GM12878 (cell line): Measurements from ENCODE around the gene KDM1B. TPM values are rescaled to one million over a fixed set of nuclear protein-coding genes. Genes with fewer than 3 reads are reported as not detected.

Experiments
- ATF3 ChIP-seq: IDR thresholded peaks from 2 replicates; pipeline ENCODE4 v1.6.1; 2011; ENCODE audit warnings: low read depth, mild to moderate bottlenecking, low read length, moderate library complexity, borderline replicate concordance; ENCODE audit errors: extremely low read depth
- BCLAF1 ChIP-seq: fragments of 450-650 bp; IDR thresholded peaks from 2 replicates; pipeline ENCODE4 v1.6.1; 2017; ENCODE audit warnings: antibody characterized with exemption, mild to moderate bottlenecking, moderate library complexity
- BHLHE40 ChIP-seq, 2 experiments: fragments of 450-650 bp in 1 of 2; IDR thresholded peaks; 2 replicates each; pipeline ENCODE4 v1.6.1; 2011 to 2017; ENCODE audit warnings: low read depth in 2 of 2, borderline replicate concordance in 1 of 2, improper control_type of control experiment in 1 of 2, low read length in 1 of 2, mild to moderate bottlenecking in 1 of 2
- BMI1 ChIP-seq: fragments of 450-650 bp; IDR thresholded peaks from 2 replicates; pipeline ENCODE4 v1.6.1; 2016; ENCODE audit warnings: mild to moderate bottlenecking, moderate library complexity, borderline replicate concordance
- CREM ChIP-seq: IDR thresholded peaks from 2 replicates; pipeline ENCODE4 v1.6.1; 2014; ENCODE audit warnings: antibody characterized with exemption, low read depth
- E2F4 ChIP-seq: IDR thresholded peaks from 2 replicates; pipeline ENCODE4 v1.6.1; 2012; ENCODE audit warnings: low read depth, low read length, improper control_type of control experiment
- ETV6 ChIP-seq, 2 experiments: fragments of 450-650 bp in 1 of 2; IDR thresholded peaks in 1 of 2; conservative IDR thresholded peaks in 1 of 2; 2 replicates each; pipeline ENCODE4 v1.6.1; 2014; ENCODE audit warnings: antibody characterized with exemption in 1 of 2, borderline replicate concordance in 1 of 2, low read depth in 1 of 2, mild to moderate bottlenecking in 1 of 2, moderate library complexity in 1 of 2
- FOXM1 ChIP-seq: IDR thresholded peaks from 2 replicates; pipeline ENCODE4 v1.6.1; 2012; ENCODE audit warnings: low read depth, mild to moderate bottlenecking, inconsistent platforms, low read length, moderate library complexity
- GATAD2B ChIP-seq: fragments of 450-650 bp; conservative IDR thresholded peaks from 2 replicates; pipeline ENCODE4 v1.6.1; 2017; ENCODE audit warnings: low read depth, mild to moderate bottlenecking, moderate library complexity
- HDAC2 ChIP-seq: fragments of 200-600 bp; sonication (generic); IDR thresholded peaks from 2 replicates; pipeline ENCODE4 v1.6.1; 2017
- HDGF ChIP-seq: fragments of 450-650 bp; IDR thresholded peaks from 2 replicates; pipeline ENCODE4 v1.6.1; 2016; ENCODE audit warnings: antibody characterized with exemption
- HSF1 ChIP-seq: fragments of 150-350 bp; IDR thresholded peaks from 2 replicates; pipeline ENCODE4 v1.6.1; 2014; ENCODE audit warnings: mild to moderate bottlenecking, low read depth, low read length
- KAT2A ChIP-seq: conservative IDR thresholded peaks from 2 replicates; pipeline ENCODE4 v1.6.1; 2011; ENCODE audit warnings: low read depth, low read length; ENCODE audit not compliant: control insufficient read depth
- MEF2B ChIP-seq: fragments of 450-650 bp; IDR thresholded peaks from 2 replicates; pipeline ENCODE4 v1.6.1; 2018; ENCODE audit warnings: mild to moderate bottlenecking, moderate library complexity; ENCODE audit not compliant: partially characterized antibody, poor library complexity, severe bottlenecking
- MXI1 ChIP-seq: fragments of 150-350 bp; IDR thresholded peaks from 2 replicates; pipeline ENCODE4 v1.6.1; 2011; ENCODE audit warnings: low read depth, mild to moderate bottlenecking, inconsistent platforms, low read length, improper control_type of control experiment
- NFIC ChIP-seq: IDR thresholded peaks from 2 replicates; pipeline ENCODE4 v1.6.1; 2012; ENCODE audit warnings: low read depth, mild to moderate bottlenecking, inconsistent platforms, low read length, moderate library complexity
- SKIL ChIP-seq: fragments of 450-650 bp; IDR thresholded peaks from 2 replicates; pipeline ENCODE4 v1.6.1; 2017; ENCODE audit warnings: mild to moderate bottlenecking, low read depth, inconsistent platforms; ENCODE audit not compliant: poor library complexity, severe bottlenecking
- USF2 ChIP-seq: IDR thresholded peaks from 2 replicates; pipeline ENCODE4 v1.6.1; 2011; ENCODE audit warnings: low read depth, low read length, improper control_type of control experiment, borderline replicate concordance
- WRNIP1 ChIP-seq: IDR thresholded peaks from 2 replicates; pipeline ENCODE4 v1.6.1; 2011; ENCODE audit warnings: low read depth, low read length, improper control_type of control experiment, borderline replicate concordance
- ZNF217 ChIP-seq: fragments of 450-650 bp; IDR thresholded peaks from 2 replicates; pipeline ENCODE4 v1.6.1; 2017; ENCODE audit warnings: antibody characterized with exemption, mild to moderate bottlenecking
- polyA plus RNA-seq, 11 experiments: library from polyadenylated mRNA; depleted of rRNA in 4 of 11; unstranded in 6 of 11; stranded (reverse) in 5 of 11; fragments of >200 nt; fragmentation: Nextera tagmentation in 4 of 11; fragmentation: Illumina TruSeq in 1 of 11; extraction: Ambion mirVana in 4 of 11; extraction: Trizol in 1 of 11; gene quantifications; 1 replicate in 1 of 11; 2 replicates in 10 of 11; pipeline versions ENCODE4 v1.2.1 to v1.2.3, GENCODE V29; 2011 to 2016; ENCODE audit warnings: inconsistent platforms in 2 of 11, missing spikeins in 2 of 11, low read depth in 1 of 11
- total RNA-seq, 4 experiments: library from RNA; depleted of rRNA in 3 of 4; stranded (reverse); fragments of >200 nt in 3 of 4; fragmentation: Illumina TruSeq in 1 of 4; extraction: Trizol in 1 of 4; gene quantifications; 2 replicates each; pipeline versions ENCODE4 v1.2.1 to v1.2.3, GENCODE V29; 2013 to 2021

Gene KDM1B
- total and polyA plus RNA-seq, 10 of the 15 experiments (the other 5 are each of a cell fraction or from before 2014, with no cell fraction given), result 1.7 to 22.5 (median 13.9) TPM

- TF ChIP-seq KAT2A (no peak), HDGF (peak; percentile 52; the same call in 1 of the 2 replicates), BCLAF1 (no peak), MEF2B (peak; percentile 54), HSF1 (no peak), CREM (peak; percentile 71; the same call in 1 of the 2 replicates), FOXM1 (peak; percentile 80), MXI1 (peak; percentile 57; the same call in 1 of the 2 replicates), USF2 (no peak; the same call in 1 of the 2 replicates), NFIC (peak; percentile 48), BMI1 (peak; percentile 37; the same call in 1 of the 2 replicates), HDAC2 (no peak), ZNF217 (no peak), E2F4 (no peak), SKIL (no peak), ATF3 (no peak), ETV6 (conservative IDR thresholded peaks at IDR 0.05 in 1 of 2, IDR thresholded peaks at IDR 0.05 in 1 of 2; ENCODE audit: borderline replicate concordance in 1 of 2, low read depth in 1 of 2) (0 out of 4 replicates have a peak, but pooled peaks of 1 of the 2 experiments have one; percentile 55), WRNIP1 (no peak), BHLHE40 (IDR thresholded peaks at IDR 0.05; ENCODE audit: borderline replicate concordance in 1 of 2, low read depth in 2 of 2, low read length in 1 of 2) (peak; percentile 84 to 86), GATAD2B (no peak)
Observed at GRCh38 chr6:18211338-18211737, 56.1 kb downstream of the KDM1B start (continued).
